Endothelial cell of umbilical vein (primary cell): ENCODE results near the gene PRDM16. TPM values are rescaled to one million over a fixed set of nuclear protein-coding genes. Genes with fewer than 3 reads are reported as not detected.

Experiments
- BruUV-seq: library from RNA; stranded (reverse); fragments of 400-500 nt; replicated peaks from 2 replicates; lab custom pipeline; 2021; lab: Mats Ljungman, UMichigan
- CTCF ChIA-PET: fragments of 300-600, 350-600 bp; sonication (Branson Sonifier 250); formaldehyde crosslinking; loops from one replicate; lab custom pipeline; 2021; ENCODE audit warnings: antibody characterized with exemption, inconsistent platforms; lab: Charles Lee
- POLR2A ChIA-PET: fragments of 300-600, 350-600 bp; sonication (Branson Sonifier 250); formaldehyde crosslinking; loops from one replicate; lab custom pipeline; 2021; ENCODE audit warnings: antibody characterized with exemption, inconsistent platforms; lab: Charles Lee
- DNase-seq: peaks from one replicate; pipeline ENCODE4 v3.0.0-alpha.2; 2011; ENCODE audit warnings: low read depth, low spot score
- FAIRE-seq: peaks from 2 replicates; lab custom pipeline; 2011; peaks lifted over from hg19 to GRCh38; lab: Jason Lieb, UNC
- H2AFZ ChIP-seq: 2 replicates; pipeline ENCODE4 v1.6.0; 2012; ENCODE audit warnings: low read depth, low read length, control low read depth, inconsistent platforms
- H3K27ac ChIP-seq: 2 replicates; pipeline ENCODE4 v1.5.1; 2011; ENCODE audit warnings: low read depth, mild to moderate bottlenecking, control low read depth, low read length, moderate library complexity; ENCODE audit not compliant: insufficient read depth
- H3K27me3 ChIP-seq, 2 experiments: 2 replicates each; pipeline versions ENCODE4 v1.6.0 to v1.6.1; 2011; ENCODE audit warnings: low read length in 2 of 2, mixed read lengths in 1 of 2; ENCODE audit not compliant: control insufficient read depth in 2 of 2, insufficient read depth in 2 of 2
- H3K36me3 ChIP-seq, 2 experiments: 2 replicates in 1 of 2; 3 replicates in 1 of 2; pipeline ENCODE4 v1.5.1; 2011; ENCODE audit warnings: low read length in 2 of 2, mild to moderate bottlenecking in 1 of 2, moderate library complexity in 1 of 2; ENCODE audit not compliant: control insufficient read depth in 2 of 2, insufficient read depth in 2 of 2; ENCODE audit errors: extremely low read depth in 1 of 2
- H3K4me1 ChIP-seq: 3 replicates; pipeline ENCODE4 v1.5.1; 2011; ENCODE audit warnings: mild to moderate bottlenecking, low read length; ENCODE audit not compliant: control insufficient read depth, insufficient read depth; ENCODE audit errors: extremely low read depth
- H3K4me2 ChIP-seq: 2 replicates; pipeline ENCODE4 v1.6.1; 2011; ENCODE audit warnings: low read length, control low read depth, mixed read lengths; ENCODE audit not compliant: insufficient read depth
- H3K4me3 ChIP-seq, 3 experiments: fragments of 200-600 bp in 1 of 3; sonication (generic), shearing (Covaris generic) in 1 of 3; replicated peaks in 1 of 3; 2 replicates each; pipeline ENCODE4 v1.5.1; 2011 to 2016; ENCODE audit warnings: control low read depth in 3 of 3, low read length in 3 of 3, mild to moderate bottlenecking in 2 of 3, inconsistent platforms in 1 of 3, low read depth in 1 of 3, moderate library complexity in 1 of 3; ENCODE audit not compliant: insufficient read depth in 1 of 3
- H3K79me2 ChIP-seq: 2 replicates; pipeline ENCODE4 v1.6.0; 2012; ENCODE audit warnings: low read length, inconsistent platforms; ENCODE audit not compliant: control insufficient read depth, insufficient read depth
- H3K9ac ChIP-seq: replicated peaks from 2 replicates; pipeline ENCODE3; 2011; ENCODE audit warnings: low read length, control low read depth; ENCODE audit not compliant: insufficient read depth; ENCODE audit errors: extremely low read depth
- H3K9me1 ChIP-seq: replicated peaks from 3 replicates; pipeline ENCODE4 v1.6.0; 2011; ENCODE audit warnings: mild to moderate bottlenecking, low read length; ENCODE audit not compliant: control insufficient read depth, insufficient read depth; ENCODE audit errors: extremely low read depth
- H3K9me3 ChIP-seq: replicated peaks from 2 replicates; pipeline ENCODE4 v1.5.1; 2012; ENCODE audit warnings: low read length, inconsistent platforms; ENCODE audit not compliant: control insufficient read depth, insufficient read depth
- H4K20me1 ChIP-seq: replicated peaks from 2 replicates; pipeline ENCODE3; 2011; ENCODE audit warnings: mild to moderate bottlenecking, low read length; ENCODE audit not compliant: control insufficient read depth, insufficient read depth; ENCODE audit errors: extremely low read depth
- CTCF ChIP-seq, 2 donors: IDR thresholded peaks; 1 replicate in 1 of 2; 2 replicates in 1 of 2; pipeline ENCODE4 v1.5.1; 2011; ENCODE audit warnings: low read length in 2 of 2, mild to moderate bottlenecking in 2 of 2, moderate library complexity in 2 of 2, control low read depth in 1 of 2, inconsistent platforms in 1 of 2, low read depth in 1 of 2; ENCODE audit not compliant: insufficient read depth in 1 of 2; ENCODE audit errors: extremely low read depth in 1 of 2
- EZH2 ChIP-seq: IDR thresholded peaks from 2 replicates; pipeline ENCODE4 v1.6.1; 2012; ENCODE audit warnings: borderline replicate concordance, low read depth, mild to moderate bottlenecking, moderate library complexity, low read length, inconsistent platforms; ENCODE audit not compliant: severe bottlenecking
- FOS ChIP-seq: IDR thresholded peaks from 2 replicates; pipeline ENCODE4 v1.6.1; 2011; ENCODE audit warnings: mild to moderate bottlenecking, low read length, moderate library complexity, borderline replicate concordance; ENCODE audit not compliant: insufficient read depth
- GATA2 ChIP-seq: IDR thresholded peaks from 2 replicates; pipeline ENCODE4 v1.7.0; 2011; ENCODE audit warnings: low read depth, mild to moderate bottlenecking, moderate library complexity, mixed read lengths, low read length; ENCODE audit not compliant: insufficient read length, insufficient read depth
- JUN ChIP-seq: IDR thresholded peaks from 2 replicates; pipeline ENCODE4 v1.6.1; 2011; ENCODE audit warnings: borderline replicate concordance, low read depth; ENCODE audit not compliant: insufficient read length, insufficient read depth
- MAX ChIP-seq: IDR thresholded peaks from 2 replicates; pipeline ENCODE4 v1.6.1; 2011; ENCODE audit not compliant: insufficient read depth, insufficient read length
- MYC ChIP-seq: IDR thresholded peaks from one replicate; pipeline ENCODE4 v1.6.1; 2011; ENCODE audit warnings: mild to moderate bottlenecking, low read depth, low read length
- POLR2A ChIP-seq: IDR thresholded peaks from 2 replicates; pipeline ENCODE4 v1.6.1; 2012; ENCODE audit warnings: low read depth, mild to moderate bottlenecking, control low read depth, low read length
- POLR2AphosphoS5 ChIP-seq: IDR thresholded peaks from 2 replicates; pipeline ENCODE4 v1.6.1; 2012; ENCODE audit warnings: low read depth, mild to moderate bottlenecking, control low read depth, low read length, moderate library complexity; ENCODE audit not compliant: insufficient read depth
- dilution Hi-C: fragments of 300-500 bp; cut with MboI; formaldehyde crosslinking; loops from one replicate; pipeline ENCODE4 v1.15.0; 2019; ENCODE audit warnings: low sequenced_read_pairs; ENCODE audit not compliant: extremely low pct_ligation_motif_present
- intact Hi-C: fragments of 100-400 bp; cut with micrococcal nuclease; formaldehyde crosslinking; loops from one replicate; pipeline ENCODE4 v1.10.0; 2022
- polyA plus RNA-seq, 4 experiments: library from polyadenylated mRNA; depleted of rRNA in 3 of 4; stranded (reverse) in 3 of 4; unstranded in 1 of 4; fragments of >200 nt; gene quantifications; 2 replicates each; pipeline versions ENCODE4 v1.2.1 to v1.2.3, GENCODE V29; 2011 to 2012; ENCODE audit warnings: missing spikeins in 1 of 4
- total RNA-seq: library from RNA; stranded (reverse); gene quantifications from 2 replicates; pipeline ENCODE4 v1.2.3, GENCODE V29; 2021

The PRDM16 gene
- total and polyA plus RNA-seq, 2 donors (not counting 3 experiments of a cell fraction or from before 2014, with no cell fraction given) = not detected

GRCh38 chr1:3060127-3060526 lies 8.9 kb upstream of the PRDM16 start:
- intact Hi-C loops = loop anchor here (10.0 kb wide), 1 partner anchor 255 kb away; no protein-coding TSS in a partner anchor
- Histone ChIP-seq H3K4me1 (no peaks in the 10 kb centered on the region), H3K9me3 (no peaks in the 10 kb centered on the region), H4K20me1 (no peaks in the 10 kb centered on the region), H3K9me1 (no peaks in the 10 kb centered on the region), H3K36me3 (no peaks in the 10 kb centered on the region), H3K4me2 (no peak overlapping the region), H3K27me3 (peaks cover 24 to 28% of the 10 kb centered on the region in 2 experiments), H3K79me2 (no peaks in the 10 kb centered on the region), H3K4me3 (no peak overlapping the region), H3K27ac (no peak overlapping the region), H3K9ac (no peak overlapping the region), H2AFZ (no peak overlapping the region)
- ChIA-PET POLR2A (no interaction called here), CTCF (no interaction called here)
- DNase-seq (no peak), FAIRE-seq (no peak)
- no peak for TF ChIP-seq POLR2A
- no TSS peak for BruUV-seq
- dilution Hi-C loops = no loop called here

- H4K20me1 ChIP-seq = no peaks in the 10 kb centered on the region
- H3K27ac ChIP-seq = no peak overlapping the region
- BruUV-seq = no TSS peak
- H3K9me3 ChIP-seq = no peaks in the 10 kb centered on the region
- H3K79me2 ChIP-seq = no peaks in the 10 kb centered on the region
- intact Hi-C loops (loop anchor here (10.0 kb wide), 1 partner anchor 254 kb away; no protein-coding TSS in a partner anchor), dilution Hi-C loops (no loop called here)
- TF ChIP-seq GATA2 (no peak), MAX (no peak), CTCF (IDR thresholded peaks at IDR 0.05; ENCODE audit: extremely low read depth in 1 of 2, insufficient read depth in 1 of 2, low read depth in 1 of 2, low read length in 2 of 2) (no peak), POLR2AphosphoS5 (no peak), JUN (no peak), FOS (no peak), MYC (no peak), EZH2 (no peak), POLR2A (no peak)
- no peak for DNase-seq
- CTCF ChIA-PET = no interaction called here
- no peaks in the 10 kb centered on the region for H3K36me3 ChIP-seq
- H2AFZ ChIP-seq = no peak overlapping the region
- no peaks in the 10 kb centered on the region for H3K9me1 ChIP-seq
- peaks cover 29 to 34% of the 10 kb centered on the region in 2 experiments for H3K27me3 ChIP-seq
- no peaks in the 10 kb centered on the region for H3K4me1 ChIP-seq
- no peak overlapping the region for H3K9ac ChIP-seq
- FAIRE-seq = no peak
- H3K4me3 ChIP-seq = no peak overlapping the region
- POLR2A ChIA-PET = no interaction called here
- H3K4me2 ChIP-seq = no peak overlapping the region
Measured at GRCh38 chr1:3060601-3061551, 8.1 kb upstream of the PRDM16 start.
